Mesodermal cell (in vitro differentiated cells): ENCODE data around the gene ABCC1. TPM values are rescaled to one million over a fixed set of nuclear protein-coding genes. Genes with fewer than 3 reads are reported as not detected.

Experiments
- H3K27ac ChIP-seq: 2 replicates; pipeline ENCODE4 v1.7.0; 2013; ENCODE audit warnings: mild to moderate bottlenecking, low read depth, low read length, moderate library complexity; ENCODE audit not compliant: severe bottlenecking
- H3K36me3 ChIP-seq: 2 replicates; pipeline ENCODE4 v1.7.1; 2013; ENCODE audit warnings: mild to moderate bottlenecking, low read length, moderate library complexity; ENCODE audit not compliant: control insufficient read depth, insufficient read depth
- H3K4me1 ChIP-seq: one replicate; pipeline ENCODE4 v1.7.1; 2013; ENCODE audit warnings: mild to moderate bottlenecking, low read length; ENCODE audit not compliant: insufficient read depth, control insufficient read depth, poor library complexity, severe bottlenecking
- H3K4me3 ChIP-seq: 2 replicates; pipeline ENCODE4 v1.7.0; 2013; ENCODE audit warnings: low read length, control low read depth, mild to moderate bottlenecking; ENCODE audit not compliant: insufficient read depth, poor library complexity, severe bottlenecking; ENCODE audit errors: extremely low read depth
- H3K9me3 ChIP-seq: 2 replicates; pipeline ENCODE4 v1.7.1; 2013; ENCODE audit warnings: mild to moderate bottlenecking, low read length, moderate library complexity; ENCODE audit not compliant: control insufficient read depth
- WGBS, 2 experiments: methylation state at CpG; one replicate each; pipeline ENCODE4 v1.1.5; 2013; ENCODE audit warnings: missing lambda C conversion rate in 2 of 2; ENCODE audit not compliant: insufficient coverage in 2 of 2; 5-methylcytosine and 5-hydroxymethylcytosine counted together
- polyA plus RNA-seq, 2 experiments: library from polyadenylated mRNA; stranded (reverse); fragments of 50-300 nt; gene quantifications; one replicate each; pipeline ENCODE4 v1.2.3, GENCODE V29; 2013

ABCC1 gene
- 21.1 TPM for polyA plus RNA-seq (2013, experiment 1 of 2)
- polyA plus RNA-seq (2013, experiment 2 of 2), result 17.7 TPM

DNA sequence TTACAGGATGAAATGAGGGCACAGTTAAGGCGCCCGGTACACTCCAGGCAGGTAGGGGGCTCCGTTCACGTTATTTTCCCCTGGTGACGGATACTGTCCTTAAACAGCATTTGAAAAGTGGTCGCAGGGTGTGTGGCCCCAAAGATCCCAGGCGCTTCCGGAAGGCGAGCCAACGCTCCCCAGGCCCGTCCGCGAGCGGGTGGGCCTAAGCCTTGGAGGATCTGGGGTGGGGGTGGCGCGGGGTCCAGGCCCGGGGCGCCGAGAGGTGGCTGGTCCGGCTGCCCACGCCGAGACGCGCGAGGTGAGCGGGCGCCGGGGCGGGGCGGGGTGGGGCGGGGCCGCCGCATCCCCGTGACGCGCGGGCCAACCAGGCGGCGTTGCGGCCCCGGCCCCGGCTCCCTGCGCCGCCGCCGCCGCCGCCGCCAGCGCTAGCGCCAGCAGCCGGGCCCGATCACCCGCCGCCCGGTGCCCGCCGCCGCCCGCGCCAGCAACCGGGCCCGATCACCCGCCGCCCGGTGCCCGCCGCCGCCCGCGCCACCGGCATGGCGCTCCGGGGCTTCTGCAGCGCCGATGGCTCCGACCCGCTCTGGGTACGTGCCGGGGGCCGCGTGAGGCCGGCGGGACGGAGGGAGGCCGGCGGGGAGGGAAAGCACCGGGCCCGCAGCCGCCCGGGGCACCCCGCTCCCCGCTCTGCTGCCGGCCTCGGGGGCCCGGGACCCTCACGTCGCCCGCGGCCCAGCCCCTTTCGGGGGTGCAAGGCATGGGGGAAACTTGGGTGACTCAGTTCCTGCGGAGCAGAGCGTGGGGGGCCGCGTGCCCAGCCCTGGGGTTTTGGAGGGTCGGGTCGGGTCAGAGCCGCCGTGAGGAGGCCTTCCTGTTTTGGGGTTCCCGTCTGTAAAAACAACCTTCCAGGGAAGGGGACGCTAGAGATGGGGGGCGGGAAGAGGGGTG is at the start of gene ABCC1:
Gene ABCC1 (plus strand): TSS at position 407 of the 951 bp plus-strand sequence. CDS start 136 bp downstream, at position 543.
- Histone ChIP-seq H3K4me1 (peaks cover 4% of the 10 kb centered on the region), H3K9me3 (no peaks in the 10 kb centered on the region), H3K27ac (peak within 1 kb of the TSS; percentile 8), H3K4me3 (peak within 1 kb of the TSS; percentile 72), H3K36me3 (no peaks in the 10 kb centered on the region)
- 1% methylated on average over 62 to 79 of the region's 112 CpGs for whole genome bisulfite sequencing, 2 experiments

DNA sequence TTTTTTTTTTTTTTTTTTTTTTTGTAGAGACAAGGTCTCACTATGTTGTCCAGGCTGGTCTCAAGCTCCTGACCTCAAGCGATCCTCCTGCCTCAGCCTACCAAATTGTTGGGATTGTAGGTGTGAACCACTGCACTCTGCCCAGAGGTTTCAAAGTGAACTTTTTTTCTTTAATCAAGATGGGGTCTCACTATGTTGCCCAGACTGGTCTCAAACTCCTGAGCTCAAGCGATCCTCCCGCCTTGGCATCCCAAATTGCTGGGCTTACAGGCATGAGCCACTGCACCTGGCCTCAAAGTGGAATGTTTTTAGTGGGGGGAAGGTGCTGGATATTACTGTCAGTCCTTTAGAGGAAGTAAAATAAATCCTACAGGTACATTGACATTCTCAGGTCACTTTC is 49.1 kb upstream of the ABCC1 start:
- Histone ChIP-seq H3K4me3 (no peak overlapping the region), H3K9me3 (no peaks in the 10 kb centered on the region), H3K4me1 (peaks cover 8% of the 10 kb centered on the region), H3K36me3 (no peaks in the 10 kb centered on the region), H3K27ac (no peak overlapping the region)
- 88 to 100% methylated on average over 2 to 3 of the region's 3 CpGs for WGBS, 2 experiments

DNA sequence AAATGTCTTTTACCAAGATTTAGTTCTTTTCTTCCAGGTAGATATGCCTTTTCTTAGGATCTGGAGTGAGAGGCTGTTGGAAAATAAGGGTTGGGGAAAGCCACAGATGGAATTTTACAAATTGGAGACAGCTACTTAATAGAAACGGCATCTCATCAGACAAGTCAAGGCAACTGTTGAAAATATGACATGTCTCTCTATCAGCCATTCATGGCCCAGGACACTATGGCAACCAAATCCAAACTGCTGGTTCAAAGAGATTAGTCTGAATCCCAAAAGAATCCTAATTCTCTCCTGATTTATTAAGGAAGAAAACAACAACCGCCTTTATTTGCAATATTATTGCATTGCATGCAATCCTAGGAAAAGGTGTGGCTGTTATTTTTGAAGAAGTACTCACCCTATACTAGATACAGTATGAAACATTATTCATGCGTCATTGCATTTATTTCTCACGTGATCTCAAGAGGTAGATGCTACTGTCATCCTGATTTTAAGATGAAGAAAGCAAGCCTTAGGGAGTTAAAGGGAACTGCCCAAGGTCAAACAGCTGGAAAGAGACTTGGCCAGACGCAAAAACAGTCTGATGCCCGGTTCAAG is 48.4 kb upstream of the ABCC1 start:
- no peaks in the 10 kb centered on the region for H3K36me3 ChIP-seq
- no peak overlapping the region for H3K4me3 ChIP-seq
- H3K9me3 ChIP-seq, result no peaks in the 10 kb centered on the region
- peaks cover 8% of the 10 kb centered on the region for H3K4me1 ChIP-seq
- no peak overlapping the region for H3K27ac ChIP-seq
- WGBS, 2 experiments, result 85 to 89% methylated on average over 4 to 5 of the region's 6 CpGs

DNA sequence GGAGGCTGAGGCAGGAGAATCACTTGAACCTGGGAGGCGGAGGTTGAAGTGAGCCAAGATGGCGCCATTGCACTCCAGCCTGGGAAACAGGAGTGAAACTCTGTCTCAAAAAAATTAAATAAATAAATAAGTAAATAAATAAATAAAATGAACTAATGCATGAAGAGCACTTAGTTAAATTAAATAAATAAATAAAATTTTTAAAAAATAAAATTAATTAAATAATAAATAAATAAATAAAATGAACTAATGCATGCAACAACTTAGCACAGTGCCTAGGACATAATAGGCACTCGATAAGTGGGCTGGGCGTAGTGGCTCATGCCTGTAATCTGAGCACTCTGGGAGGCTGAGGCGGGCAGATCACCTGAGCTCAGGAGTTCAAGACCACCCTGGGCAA is 45.5 kb upstream of the ABCC1 start:
- peaks cover 8% of the 10 kb centered on the region for H3K4me1 ChIP-seq
- H3K9me3 ChIP-seq, result no peaks in the 10 kb centered on the region
- H3K4me3 ChIP-seq, result no peak overlapping the region
- H3K36me3 ChIP-seq, result no peaks in the 10 kb centered on the region
- WGBS, 2 experiments, result 100% methylated on average over 3 of the region's 5 CpGs
- H3K27ac ChIP-seq, result no peak overlapping the region

DNA sequence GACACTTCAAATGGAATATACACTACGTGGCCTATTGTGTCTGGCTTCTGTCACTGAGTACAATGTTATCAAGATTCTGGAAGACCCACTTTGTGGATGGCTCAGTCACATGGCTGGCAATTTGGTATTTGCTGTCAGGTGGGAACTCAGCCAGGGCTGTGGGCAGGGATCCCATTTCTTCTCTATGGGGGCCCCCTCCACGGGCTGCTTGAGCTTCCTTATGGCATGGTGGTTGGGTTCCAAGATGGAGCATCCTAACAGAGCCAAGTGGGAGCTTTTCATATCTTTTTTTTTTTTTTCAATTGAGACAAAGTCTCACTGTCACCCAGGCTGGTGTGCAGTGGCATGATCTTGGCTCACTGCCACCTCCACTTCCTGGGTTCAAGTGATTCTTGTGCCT is 43.0 kb upstream of the ABCC1 start:
- WGBS, 2 experiments, result 100% methylated on average over 1 of the region's 2 CpGs; no CpG with 5 or more reads in 1 of the 2 experiments
- H3K4me1 ChIP-seq, result no peaks in the 10 kb centered on the region
- no peaks in the 10 kb centered on the region for H3K36me3 ChIP-seq
- H3K9me3 ChIP-seq, result no peaks in the 10 kb centered on the region
- H3K27ac ChIP-seq, result no peak overlapping the region
- H3K4me3 ChIP-seq, result no peak overlapping the region

DNA sequence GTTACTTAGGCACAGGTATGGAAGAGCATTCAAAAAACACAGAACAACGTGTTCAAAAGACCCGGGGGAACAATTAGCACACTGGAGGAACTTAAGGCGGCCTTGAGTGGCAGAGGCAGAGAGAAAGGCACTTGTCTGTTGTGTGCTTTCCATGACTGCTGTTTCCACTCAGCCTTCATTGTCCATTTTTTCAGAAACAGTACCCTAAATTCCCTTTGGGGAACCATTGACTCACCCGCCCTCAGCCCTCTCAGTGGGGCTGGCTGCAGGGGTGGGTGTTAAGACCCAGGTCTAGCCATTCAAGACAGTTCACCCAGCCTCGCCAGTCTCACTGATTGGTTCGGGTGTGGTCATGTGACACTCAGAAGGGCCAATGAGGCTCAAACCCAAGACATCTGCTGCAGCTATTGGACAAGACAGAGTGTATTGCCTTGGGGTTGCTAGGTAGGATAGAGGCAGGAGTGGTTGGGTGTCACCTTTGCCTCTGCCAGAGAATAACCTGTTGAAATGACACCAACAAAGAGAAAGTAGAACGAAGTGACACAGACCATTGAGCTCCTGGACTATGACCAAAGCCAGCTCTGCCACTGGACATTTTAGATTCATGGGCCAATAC is 41.4 kb upstream of the ABCC1 start:
- Histone ChIP-seq H3K27ac (no peak overlapping the region), H3K36me3 (no peaks in the 10 kb centered on the region), H3K4me3 (no peak overlapping the region), H3K4me1 (no peaks in the 10 kb centered on the region), H3K9me3 (no peaks in the 10 kb centered on the region)
- 83 to 86% methylated on average over 6 to 7 of the region's 7 CpGs for WGBS, 2 experiments

DNA sequence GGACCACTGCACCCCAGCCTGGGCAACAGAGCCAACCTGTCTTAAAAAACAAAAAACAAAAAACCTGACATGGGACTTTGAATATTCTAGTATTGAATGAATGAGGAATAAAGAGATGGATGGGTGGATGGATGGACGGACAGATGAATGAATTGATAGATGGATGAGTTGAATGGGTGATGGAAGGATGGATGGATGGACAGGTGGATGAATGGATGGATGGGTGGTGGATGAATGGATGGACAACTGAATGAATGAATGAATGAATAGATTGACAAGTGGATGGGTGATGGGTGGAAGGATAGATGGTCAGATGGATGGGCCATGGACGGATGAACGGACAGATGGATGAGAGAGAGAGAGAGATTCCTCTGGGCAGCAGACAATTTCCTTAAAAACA is 38.2 kb upstream of the ABCC1 start:
- H3K4me3 ChIP-seq, result no peak overlapping the region
- H3K36me3 ChIP-seq, result no peaks in the 10 kb centered on the region
- no peaks in the 10 kb centered on the region for H3K9me3 ChIP-seq
- no peak overlapping the region for H3K27ac ChIP-seq
- H3K4me1 ChIP-seq, result no peaks in the 10 kb centered on the region
- 92% methylated on average over 1 of the region's 3 CpGs for WGBS, 2 experiments

DNA sequence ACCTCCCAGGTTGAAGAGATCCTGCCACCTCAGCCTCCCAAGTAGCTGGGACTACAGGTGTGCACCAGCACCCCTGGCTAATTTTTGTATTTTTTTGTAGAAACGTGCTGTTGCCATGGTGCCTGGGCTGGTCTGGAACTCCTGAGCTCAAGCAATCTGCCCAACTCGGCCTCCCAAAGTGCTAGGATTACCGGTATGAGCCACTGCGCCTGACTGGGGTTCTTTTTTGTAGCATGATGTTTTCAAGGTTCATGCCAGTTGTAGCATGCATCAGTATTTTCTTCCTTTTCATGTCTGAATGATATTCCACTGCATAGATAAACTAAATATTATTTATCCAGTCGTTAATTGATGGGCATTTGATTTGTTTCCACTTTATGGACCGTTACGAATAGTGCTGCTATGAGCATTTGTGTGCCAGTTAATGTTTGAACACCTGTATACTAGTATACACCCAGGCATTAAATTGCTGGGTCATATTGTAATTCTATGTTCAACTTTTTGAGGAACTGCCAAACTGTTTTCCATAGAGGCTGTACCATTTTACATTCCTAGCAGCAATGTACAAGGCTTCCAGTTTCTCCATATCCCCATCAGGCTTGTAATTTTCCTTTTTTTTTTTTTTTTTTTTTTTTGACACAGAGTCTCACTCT is 36.2 kb upstream of the ABCC1 start:
- WGBS, 2 experiments, result 90 to 94% methylated on average over 5 to 6 of the region's 7 CpGs
- Histone ChIP-seq H3K27ac (no peak overlapping the region), H3K9me3 (no peaks in the 10 kb centered on the region), H3K4me3 (no peak overlapping the region), H3K36me3 (no peaks in the 10 kb centered on the region), H3K4me1 (no peaks in the 10 kb centered on the region)

DNA sequence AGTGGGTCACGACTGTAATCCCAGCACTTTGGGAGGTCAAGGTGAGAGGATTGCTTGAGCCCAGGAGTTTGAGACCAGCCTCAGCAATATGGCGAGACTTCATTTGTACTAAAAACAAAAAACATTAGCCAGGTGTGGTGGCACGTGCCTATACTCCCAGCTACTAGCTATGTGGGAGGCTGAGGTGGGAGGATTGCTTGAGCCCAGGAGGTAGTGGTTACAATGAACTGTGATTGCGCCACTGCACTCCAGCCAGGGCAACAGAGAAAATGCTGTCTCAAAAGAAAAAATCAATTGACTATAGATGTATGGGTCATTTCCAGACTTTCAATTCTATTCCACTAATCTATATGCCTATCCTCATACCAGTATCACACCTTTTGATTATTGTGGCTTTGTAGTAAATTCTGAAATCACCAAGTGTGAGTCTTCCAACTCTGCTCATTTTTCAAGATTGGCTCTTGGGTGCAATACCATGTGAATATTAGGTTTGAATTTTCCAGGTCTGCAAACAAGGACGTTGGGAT is 33.8 kb upstream of the ABCC1 start:
- Histone ChIP-seq H3K36me3 (no peaks in the 10 kb centered on the region), H3K4me3 (no peak overlapping the region), H3K9me3 (no peaks in the 10 kb centered on the region), H3K27ac (no peak overlapping the region), H3K4me1 (no peaks in the 10 kb centered on the region)
- WGBS, 2 experiments, result 77 to 92% methylated on average over 1 to 3 of the region's 5 CpGs

DNA sequence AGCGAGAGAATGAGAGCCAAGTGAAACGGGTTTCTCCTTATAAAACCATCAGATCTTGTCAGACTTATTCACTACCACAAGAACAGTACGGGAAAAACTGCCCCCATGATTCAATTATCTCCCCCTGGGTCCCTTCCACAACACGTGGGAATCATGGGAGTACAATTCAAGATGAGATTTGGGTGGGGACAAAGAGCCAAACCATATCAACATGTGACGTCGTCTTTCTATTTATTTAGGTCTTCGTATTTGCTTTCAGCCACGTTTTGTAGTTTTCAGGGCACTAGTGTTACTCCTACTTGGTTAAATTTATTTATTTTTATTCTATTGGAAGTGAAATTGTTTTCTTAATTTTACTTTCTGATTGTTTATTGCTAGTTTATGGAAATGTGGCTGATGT is 33.1 kb upstream of the ABCC1 start:
- H3K9me3 ChIP-seq, result no peaks in the 10 kb centered on the region
- no peaks in the 10 kb centered on the region for H3K36me3 ChIP-seq
- H3K4me1 ChIP-seq, result no peaks in the 10 kb centered on the region
- no peak overlapping the region for H3K4me3 ChIP-seq
- 83 to 92% methylated on average over 5 of the region's 8 CpGs for WGBS, 2 experiments
- no peak overlapping the region for H3K27ac ChIP-seq
